Germinal center (tissue), 1 donor: Measurements from ENCODE around the gene USB1.
"Not testable (repeated sequence)": the region's sequence is repeated elsewhere in the genome, so short reads cannot be mapped to it uniquely, and the experiment has no call there.

Source experiments
- DNase-seq: peaks from one replicate; pipeline ENCODE4 v3.0.0; 2012; ENCODE audit warnings: mixed read lengths, low spot score

USB1 gene

GRCh38 chr16:57970319-57970718, 30.9 kb upstream of the USB1 start:
- no peak for DNase-seq

- DNase-seq = no peak
Measured at GRCh38 chr16:57970970-57971369, 30.2 kb upstream of the USB1 start, which contains the start of gene CNGB1. TSS of gene CNGB1 (minus strand) at chr16:57971128. CDS start at chr16:57967286, 3,842 bp downstream.

- no peak for DNase-seq
Measured at GRCh38 chr16:57971848-57972247, 29.4 kb upstream of the USB1 start.

- DNase-seq = no peak
Measured at GRCh38 chr16:57972306-57972705, 28.9 kb upstream of the USB1 start.

- DNase-seq = no peak
Measured at GRCh38 chr16:57976331-57976796, 24.8 kb upstream of the USB1 start.

GRCh38 chr16:57977418-57978069, 23.7 kb upstream of the USB1 start:
- DNase-seq = no peak

- DNase-seq = not testable (repeated sequence)
Measured at GRCh38 chr16:57978070-57978465, 23.1 kb upstream of the USB1 start.

- DNase-seq = no peak
Measured at GRCh38 chr16:57979006-57979585, 22.1 kb upstream of the USB1 start.

GRCh38 chr16:57981636-57982035, 19.6 kb upstream of the USB1 start:
- DNase-seq = no peak

GRCh38 chr16:57982385-57982784, 18.8 kb upstream of the USB1 start:
- no peak for DNase-seq

GRCh38 chr16:57984443-57985203, 16.6 kb upstream of the USB1 start:
- DNase-seq = peak; percentile 91

GRCh38 chr16:57985204-57986181, 15.7 kb upstream of the USB1 start:
- peak; percentile 58 for DNase-seq

- no peak for DNase-seq
Measured at GRCh38 chr16:57986196-57986595, 15.0 kb upstream of the USB1 start.

GRCh38 chr16:57987441-57988177, 13.6 kb upstream of the USB1 start:
- DNase-seq = no peak

- no peak for DNase-seq
Measured at GRCh38 chr16:57988929-57989328, 12.3 kb upstream of the USB1 start.

- DNase-seq = no peak
Measured at GRCh38 chr16:57991551-57992059, 9.6 kb upstream of the USB1 start.

- DNase-seq = no peak
Measured at GRCh38 chr16:57992084-57992483, 9.1 kb upstream of the USB1 start.

- DNase-seq = no peak
Measured at GRCh38 chr16:57993438-57993837, 7.8 kb upstream of the USB1 start.

- no peak for DNase-seq
Measured at GRCh38 chr16:57993897-57994296, 7.3 kb upstream of the USB1 start.

- DNase-seq = no peak
Measured at GRCh38 chr16:57994361-57994760, 6.8 kb upstream of the USB1 start.

- no peak for DNase-seq
Measured at GRCh38 chr16:57994778-57995177, 6.4 kb upstream of the USB1 start.
